Liver (tissue), 9 donors: ENCODE measurements around the gene RPL7L1. TPM values are rescaled to one million over a fixed set of nuclear protein-coding genes. Genes with fewer than 3 reads are reported as not detected.

ENCODE experiments used
- DNase-seq: peaks from one replicate; pipeline ENCODE4 v3.0.0-alpha.2; 2017; ENCODE audit warnings: low spot score
- H3K27ac ChIP-seq, 2 donors: one replicate each; pipeline ENCODE4 v1.7.0; 2013; ENCODE audit warnings: inconsistent platforms in 2 of 2, low read length in 2 of 2, control low read depth in 1 of 2, low read depth in 1 of 2, mild to moderate bottlenecking in 1 of 2
- H3K27me3 ChIP-seq, 4 donors: one replicate each; pipeline versions ENCODE4 v1.6.1 to v1.7.0; 2013; ENCODE audit warnings: low read length in 3 of 4, inconsistent platforms in 1 of 4, mild to moderate bottlenecking in 1 of 4, moderate library complexity in 1 of 4; ENCODE audit not compliant: control insufficient read depth in 4 of 4, insufficient read depth in 4 of 4
- H3K36me3 ChIP-seq, 4 donors: one replicate each; pipeline versions ENCODE4 v1.6.1 to v1.7.0; 2013; ENCODE audit warnings: low read length in 3 of 4, mild to moderate bottlenecking in 3 of 4, low read depth in 1 of 4, moderate library complexity in 1 of 4; ENCODE audit not compliant: control insufficient read depth in 4 of 4, insufficient read depth in 3 of 4
- H3K4me1 ChIP-seq, 4 donors: one replicate each; pipeline versions ENCODE4 v1.6.1 to v1.7.0; 2013; ENCODE audit warnings: low read length in 3 of 4, mild to moderate bottlenecking in 3 of 4, moderate library complexity in 1 of 4; ENCODE audit not compliant: control insufficient read depth in 4 of 4, insufficient read depth in 4 of 4
- H3K4me3 ChIP-seq, 3 donors: one replicate each; pipeline versions ENCODE4 v1.6.1 to v1.7.0; 2013; ENCODE audit warnings: low read length in 3 of 3, control low read depth in 1 of 3, low read depth in 1 of 3, mild to moderate bottlenecking in 1 of 3
- H3K9ac ChIP-seq, 2 donors: one replicate each; pipeline ENCODE4 v1.7.0; 2013; ENCODE audit warnings: low read length in 2 of 2, mild to moderate bottlenecking in 2 of 2, moderate library complexity in 2 of 2, control low read depth in 1 of 2, low read depth in 1 of 2
- H3K9me3 ChIP-seq, 4 donors: one replicate each; pipeline versions ENCODE4 v1.6.1 to v1.7.0; 2013; ENCODE audit warnings: low read length in 3 of 4; ENCODE audit not compliant: control insufficient read depth in 4 of 4
- CTCF ChIP-seq: fragments of 150-350 bp; IDR thresholded peaks from 2 replicates; pipeline ENCODE4 v1.5.1; 2017; ENCODE audit warnings: improper control_type of control experiment, low read depth, low read length; ENCODE audit not compliant: missing input control
- EGR1 ChIP-seq, 2 donors: IDR thresholded peaks; 2 replicates each; pipeline ENCODE4 v1.6.1; 2016 to 2018; ENCODE audit warnings: antibody characterized with exemption in 2 of 2, low read depth in 2 of 2
- FOXA1 ChIP-seq: IDR thresholded peaks from 2 replicates; pipeline ENCODE4 v1.6.1; 2016; ENCODE audit warnings: antibody characterized with exemption
- FOXA2 ChIP-seq: IDR thresholded peaks from 2 replicates; pipeline ENCODE4 v1.6.1; 2016; ENCODE audit warnings: antibody characterized with exemption
- GABPA ChIP-seq, 2 donors: IDR thresholded peaks in 1 of 2; conservative IDR thresholded peaks in 1 of 2; 2 replicates each; pipeline ENCODE4 v1.6.1; 2016; ENCODE audit warnings: antibody characterized with exemption in 2 of 2, mild to moderate bottlenecking in 1 of 2, moderate library complexity in 1 of 2
- HNF4A ChIP-seq, 2 donors: conservative IDR thresholded peaks; 2 replicates each; pipeline ENCODE4 v1.6.1; 2016; ENCODE audit warnings: antibody characterized with exemption in 2 of 2, mild to moderate bottlenecking in 2 of 2
- HNF4G ChIP-seq: IDR thresholded peaks from 2 replicates; pipeline ENCODE4 v1.6.1; 2016; ENCODE audit warnings: antibody characterized with exemption
- JUND ChIP-seq, 2 donors: IDR thresholded peaks; 2 replicates each; pipeline ENCODE4 v1.6.1; 2016; ENCODE audit warnings: antibody characterized with exemption in 2 of 2
- NR2F2 ChIP-seq: IDR thresholded peaks from 2 replicates; pipeline ENCODE4 v1.6.1; 2016; ENCODE audit warnings: antibody characterized with exemption
- RAD21 ChIP-seq, 2 donors: IDR thresholded peaks; 2 replicates each; pipeline ENCODE4 v1.6.1; 2016; ENCODE audit warnings: antibody characterized with exemption in 2 of 2, mild to moderate bottlenecking in 2 of 2
- REST ChIP-seq: IDR thresholded peaks from 2 replicates; pipeline ENCODE4 v1.6.1; 2016; ENCODE audit warnings: antibody characterized with exemption, mild to moderate bottlenecking
- RXRA ChIP-seq, 2 donors: IDR thresholded peaks; 2 replicates each; pipeline ENCODE4 v1.6.1; 2017 to 2018; ENCODE audit warnings: antibody characterized with exemption in 2 of 2, mild to moderate bottlenecking in 1 of 2
- SP1 ChIP-seq: IDR thresholded peaks from 2 replicates; pipeline ENCODE4 v1.6.1; 2018; ENCODE audit warnings: antibody characterized with exemption, mild to moderate bottlenecking
- TAF1 ChIP-seq: conservative IDR thresholded peaks from 2 replicates; pipeline ENCODE4 v1.6.1; 2016; ENCODE audit warnings: antibody characterized with exemption, mild to moderate bottlenecking
- YY1 ChIP-seq: IDR thresholded peaks from 2 replicates; pipeline ENCODE4 v1.6.1; 2016; ENCODE audit warnings: antibody characterized with exemption, mild to moderate bottlenecking
- WGBS: extraction: QIAGEN DNeasy Blood & Tissue Kit; methylation state at CpG from one replicate; pipeline ENCODE4 v1.1.7; 2013; 5-methylcytosine and 5-hydroxymethylcytosine counted together
- polyA plus RNA-seq, 2 donors: library from polyadenylated mRNA; stranded (reverse) in 1 of 2; unstranded in 1 of 2; fragments of 200-250 nt in 1 of 2; fragments of >200 nt in 1 of 2; fragmentation: Nextera tagmentation in 1 of 2; extraction: Ambion mirVana in 1 of 2; gene quantifications; one replicate each; pipeline versions ENCODE4 v1.2.1 to v1.2.3, GENCODE V29; 2013 to 2015
- total RNA-seq, 2 donors: library from RNA; depleted of rRNA; stranded (reverse); fragments of >200 nt; gene quantifications; one replicate each; pipeline ENCODE4 v1.2.3, GENCODE V29; 2014
- TF ChIP-seq, protein P1 (sequence below): IDR thresholded peaks from 2 replicates; pipeline ENCODE4 v1.6.1; 2016; ENCODE audit warnings: antibody characterized with exemption
- TF ChIP-seq, protein P2 (sequence below): IDR thresholded peaks from 2 replicates; pipeline ENCODE4 v1.6.1; 2016; ENCODE audit warnings: antibody characterized with exemption
- TF ChIP-seq, protein P3 (sequence below): IDR thresholded peaks from 2 replicates; pipeline ENCODE4 v1.6.1; 2016; ENCODE audit warnings: antibody characterized with exemption
- donor health status: healthy.
- donor health status: healthy.
- donor health status: healthy.
- donor health status: healthy.
- donor health status: healthy.

Gene RPL7L1
- total and polyA plus RNA-seq, 4 donors, result 39.6 to 63.8 (median 47.9) TPM

GRCh38 chr6:42890311-42891198, 11.1 kb downstream of the RPL7L1 start:
- peak; percentile 88 for DNase-seq
- peak overlapping the region; percentile 72 to 88 (median 85) for H3K4me3 ChIP-seq
- H3K9me3 ChIP-seq, result no peaks in the 10 kb centered on the region
- under 1% methylated on average over 63 of the region's 63 CpGs for WGBS
- H3K36me3 ChIP-seq, result peaks cover 2 to 10% (median 8%) of the 10 kb centered on the region in 4 donors
- no peaks in the 10 kb centered on the region for H3K27me3 ChIP-seq
- peak overlapping the region; percentile 85 to 87 for H3K27ac ChIP-seq
- TF ChIP-seq SP1 (peak; percentile 69), GABPA (IDR thresholded peaks at IDR 0.05 in 1 of 2, conservative IDR thresholded peaks at IDR 0.05 in 1 of 2) (peak; percentile 58 to 88), TAF1 (peak; percentile 52), HNF4A (conservative IDR thresholded peaks at IDR 0.05) (no peak), FOXA2 (no peak), FOXA1 (no peak), NR2F2 (no peak), RXRA (IDR thresholded peaks at IDR 0.05) (peak; percentile 39 to 42), HNF4G (no peak), CTCF (no peak), EGR1 (IDR thresholded peaks at IDR 0.05; ENCODE audit: low read depth in 2 of 2) (no peak), REST (peak; percentile 74), YY1 (peak; percentile 88), JUND (IDR thresholded peaks at IDR 0.05) (peak in 1 of 2 donors; percentile 44), RAD21 (IDR thresholded peaks at IDR 0.05) (peak in 1 of 2 donors; percentile 55)
- TF ChIP-seq, protein P1, sequence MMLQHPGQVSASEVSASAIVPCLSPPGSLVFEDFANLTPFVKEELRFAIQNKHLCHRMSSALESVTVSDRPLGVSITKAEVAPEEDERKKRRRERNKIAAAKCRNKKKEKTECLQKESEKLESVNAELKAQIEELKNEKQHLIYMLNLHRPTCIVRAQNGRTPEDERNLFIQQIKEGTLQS, result peak; percentile 55
- TF ChIP-seq, protein P2, sequence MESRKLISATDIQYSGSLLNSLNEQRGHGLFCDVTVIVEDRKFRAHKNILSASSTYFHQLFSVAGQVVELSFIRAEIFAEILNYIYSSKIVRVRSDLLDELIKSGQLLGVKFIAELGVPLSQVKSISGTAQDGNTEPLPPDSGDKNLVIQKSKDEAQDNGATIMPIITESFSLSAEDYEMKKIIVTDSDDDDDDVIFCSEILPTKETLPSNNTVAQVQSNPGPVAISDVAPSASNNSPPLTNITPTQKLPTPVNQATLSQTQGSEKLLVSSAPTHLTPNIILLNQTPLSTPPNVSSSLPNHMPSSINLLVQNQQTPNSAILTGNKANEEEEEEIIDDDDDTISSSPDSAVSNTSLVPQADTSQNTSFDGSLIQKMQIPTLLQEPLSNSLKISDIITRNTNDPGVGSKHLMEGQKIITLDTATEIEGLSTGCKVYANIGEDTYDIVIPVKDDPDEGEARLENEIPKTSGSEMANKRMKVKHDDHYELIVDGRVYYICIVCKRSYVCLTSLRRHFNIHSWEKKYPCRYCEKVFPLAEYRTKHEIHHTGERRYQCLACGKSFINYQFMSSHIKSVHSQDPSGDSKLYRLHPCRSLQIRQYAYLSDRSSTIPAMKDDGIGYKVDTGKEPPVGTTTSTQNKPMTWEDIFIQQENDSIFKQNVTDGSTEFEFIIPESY, result no peak
- TF ChIP-seq, protein P3, sequence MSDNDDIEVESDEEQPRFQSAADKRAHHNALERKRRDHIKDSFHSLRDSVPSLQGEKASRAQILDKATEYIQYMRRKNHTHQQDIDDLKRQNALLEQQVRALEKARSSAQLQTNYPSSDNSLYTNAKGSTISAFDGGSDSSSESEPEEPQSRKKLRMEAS, result peak; percentile 82
- H3K9ac ChIP-seq, result peak overlapping the region; percentile 45 to 93
- H3K4me1 ChIP-seq, result peaks cover 3 to 15% (median 10%) of the 10 kb centered on the region in 4 donors
